Cortex of kidney (tissue), 1 donor: Measurements from ENCODE around the gene CDC42SE1.
A peak's percentile ranks its signal among the peaks of the same experiment; 100 is the strongest.

Experiments
- DNase-seq: peaks from one replicate; lab custom pipeline; 2025; lab: John Stamatoyannopoulos, UW

Gene CDC42SE1

DNA sequence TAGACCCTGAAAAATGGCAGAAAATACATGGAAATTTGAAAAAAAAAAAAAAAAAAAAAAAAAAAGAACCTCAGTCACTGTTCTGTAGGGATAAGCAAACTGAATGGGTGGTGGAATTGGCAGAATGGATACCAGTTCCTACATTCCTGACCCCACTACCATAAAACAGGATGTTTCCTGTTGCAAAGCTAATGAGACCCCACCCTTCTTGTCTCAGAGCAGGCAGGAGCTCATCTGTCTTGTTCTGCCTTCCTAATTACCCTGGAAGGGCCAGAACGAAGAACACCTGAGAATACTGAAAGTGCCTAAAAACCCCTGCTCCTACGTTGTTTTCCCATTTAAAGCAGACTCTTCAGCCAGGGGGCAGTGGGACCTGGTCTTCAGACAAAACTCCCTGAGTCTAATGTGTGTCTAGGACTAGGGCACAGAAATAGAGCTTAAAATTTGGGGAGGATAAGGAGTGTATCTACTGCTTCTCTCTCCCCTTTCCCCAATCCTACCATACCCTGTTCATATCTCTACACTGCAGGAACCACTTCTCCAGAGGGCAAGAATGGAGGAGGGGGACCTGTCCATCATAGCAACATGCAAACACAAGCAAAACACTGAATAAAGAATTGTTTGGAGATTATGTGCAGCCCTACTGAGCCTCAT, 7.9 kb downstream of the CDC42SE1 start:
- DNase-seq: no peak

DNA sequence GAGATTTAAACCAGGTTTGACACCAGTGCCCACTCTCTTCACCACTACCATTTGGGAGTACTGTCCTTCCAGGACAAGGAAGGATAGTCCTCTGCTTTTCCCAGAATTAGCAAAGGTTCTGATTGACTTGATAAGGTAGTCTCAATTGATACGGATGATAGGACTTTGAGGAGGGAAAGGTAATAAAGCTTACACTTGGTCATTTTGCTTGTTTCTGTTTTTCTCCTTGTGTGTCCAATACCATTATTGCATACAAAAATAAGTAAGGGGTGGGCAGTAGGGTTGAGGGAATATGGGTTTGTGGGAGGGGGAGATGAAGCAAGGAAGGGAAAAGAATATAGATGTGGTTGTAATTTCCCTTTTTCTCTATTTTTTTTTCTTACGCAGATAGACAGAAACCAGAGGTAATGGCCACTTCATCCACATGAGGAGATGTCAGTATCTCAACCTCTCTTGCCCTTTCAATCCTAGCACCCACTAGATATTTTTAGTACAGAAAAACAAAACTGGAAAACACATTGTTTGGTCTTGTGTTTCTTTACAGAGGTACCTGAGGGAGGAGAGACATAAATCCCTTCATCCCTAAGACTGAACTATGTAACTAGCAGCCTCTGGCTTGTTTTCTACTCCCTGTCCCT, 9.3 kb downstream of the CDC42SE1 start:
- no peak for DNase-seq

DNA sequence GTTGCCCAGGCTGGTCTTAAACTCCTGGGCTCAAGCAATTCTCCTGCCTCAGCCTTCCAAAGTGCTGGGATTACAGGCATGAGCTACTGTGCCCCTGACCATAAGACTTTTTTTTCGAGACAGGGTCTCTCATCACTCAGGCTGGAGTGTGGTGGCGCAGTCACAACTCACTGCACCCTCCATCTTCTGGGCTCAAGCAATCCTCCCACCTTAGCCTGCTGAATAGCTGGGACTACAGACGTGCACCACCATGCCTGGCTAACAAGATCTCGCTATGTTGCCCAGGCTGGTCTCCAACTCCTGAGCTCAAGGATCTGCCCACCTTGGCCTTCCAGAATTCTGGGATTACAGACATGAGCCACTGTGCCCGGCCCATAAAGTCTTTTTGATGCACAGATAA, 10.0 kb downstream of the CDC42SE1 start:
- no peak for DNase-seq

DNA sequence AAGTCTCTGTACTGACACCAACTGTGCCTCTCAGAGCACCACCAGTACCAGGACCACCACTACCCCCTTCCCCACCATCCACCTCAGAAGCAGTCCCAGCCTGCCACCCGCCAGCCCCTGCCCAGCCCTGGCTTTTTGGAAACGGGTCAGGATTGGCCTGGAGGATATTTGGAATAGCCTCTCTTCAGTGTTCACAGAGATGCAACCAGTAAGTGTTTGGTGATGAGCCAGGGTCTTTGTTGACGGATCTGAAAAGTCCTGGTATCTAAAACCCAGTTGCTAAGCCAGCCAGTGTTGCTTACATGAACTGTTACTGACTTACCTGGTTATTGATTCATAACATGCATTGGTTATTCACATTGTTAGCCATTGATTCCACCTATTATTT, 10.8 kb downstream of the CDC42SE1 start:
- DNase-seq: no peak

DNA sequence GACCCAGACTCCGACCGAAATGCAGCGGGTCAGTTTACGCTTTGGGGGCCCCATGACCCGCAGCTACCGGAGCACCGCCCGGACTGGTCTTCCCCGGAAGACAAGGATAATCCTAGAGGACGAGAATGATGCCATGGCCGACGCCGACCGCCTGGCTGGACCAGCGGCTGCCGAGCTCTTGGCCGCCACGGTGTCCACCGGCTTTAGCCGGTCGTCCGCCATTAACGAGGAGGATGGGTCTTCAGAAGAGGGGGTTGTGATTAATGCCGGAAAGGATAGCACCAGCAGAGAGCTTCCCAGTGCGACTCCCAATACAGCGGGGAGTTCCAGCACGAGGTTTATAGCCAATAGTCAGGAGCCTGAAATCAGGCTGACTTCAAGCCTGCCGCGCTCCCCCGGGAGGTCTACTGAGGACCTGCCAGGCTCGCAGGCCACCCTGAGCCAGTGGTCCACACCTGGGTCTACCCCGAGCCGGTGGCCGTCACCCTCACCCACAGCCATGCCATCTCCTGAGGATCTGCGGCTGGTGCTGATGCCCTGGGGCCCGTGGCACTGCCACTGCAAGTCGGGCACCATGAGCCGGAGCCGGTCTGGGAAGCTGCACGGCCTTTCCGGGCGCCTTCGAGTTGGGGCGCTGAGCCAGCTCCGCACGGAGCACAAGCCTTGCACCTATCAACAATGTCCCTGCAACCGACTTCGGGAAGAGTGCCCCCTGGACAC, 11.3 kb downstream of the CDC42SE1 start:
- DNase-seq: no peak

DNA sequence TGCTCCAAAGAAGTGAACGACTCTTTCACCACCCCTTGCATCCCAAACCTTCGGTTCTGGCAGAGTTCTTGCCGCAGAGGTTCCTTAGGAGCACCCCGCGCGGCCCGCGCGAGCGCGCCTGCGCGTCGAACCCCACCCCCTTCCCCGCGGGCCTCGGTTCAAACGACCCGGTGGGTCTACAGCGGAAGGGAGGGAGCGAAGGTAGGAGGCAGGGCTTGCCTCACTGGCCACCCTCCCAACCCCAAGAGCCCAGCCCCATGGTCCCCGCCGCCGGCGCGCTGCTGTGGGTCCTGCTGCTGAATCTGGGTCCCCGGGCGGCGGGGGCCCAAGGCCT, 11.9 kb downstream of the CDC42SE1 start, which contains the start of gene C1orf56:
Gene C1orf56 (plus strand): TSS at position 161 of the 334 bp plus-strand sequence. CDS start 97 bp downstream, at position 258.
- DNase-seq: peak; percentile 28

DNA sequence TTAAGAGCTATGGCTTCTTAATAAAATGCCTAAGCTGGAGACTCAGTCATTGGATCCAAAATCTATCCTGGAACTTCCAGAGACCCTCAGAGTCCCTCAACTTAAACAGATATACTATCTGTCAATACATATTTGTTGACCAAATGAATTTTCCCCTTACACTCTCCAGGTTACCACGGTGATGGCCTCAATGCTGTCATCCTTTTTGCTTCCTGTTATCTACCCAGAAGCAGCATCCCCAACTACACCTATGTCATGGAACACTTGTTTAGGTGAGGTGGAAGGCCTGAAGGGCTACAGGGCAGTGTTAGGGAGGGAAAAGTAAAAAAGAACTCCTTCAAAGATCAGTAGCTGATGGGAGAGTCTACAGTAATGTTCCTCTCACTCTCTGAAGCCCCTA, 16.3 kb downstream of the CDC42SE1 start:
- DNase-seq: no peak

DNA sequence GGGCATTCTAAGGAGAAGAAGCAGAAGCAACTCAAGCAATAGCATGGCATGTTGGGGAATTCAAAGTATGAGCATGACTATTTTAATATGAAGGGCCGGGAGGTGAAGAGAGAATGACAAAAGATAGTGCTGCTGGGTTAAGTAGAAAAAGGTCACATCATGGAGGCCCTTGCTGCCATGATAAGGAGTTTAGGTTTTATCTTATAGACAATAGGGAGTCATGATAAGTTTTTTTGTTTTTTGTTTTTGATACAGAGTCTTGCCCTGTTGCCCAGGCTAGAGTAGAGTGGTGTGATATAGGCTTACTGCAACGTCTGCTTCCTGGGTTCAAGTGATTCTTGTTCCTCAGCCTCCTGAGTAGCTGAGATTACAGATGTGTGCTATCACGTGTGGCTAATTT, 19.9 kb downstream of the CDC42SE1 start:
- DNase-seq: no peak

DNA sequence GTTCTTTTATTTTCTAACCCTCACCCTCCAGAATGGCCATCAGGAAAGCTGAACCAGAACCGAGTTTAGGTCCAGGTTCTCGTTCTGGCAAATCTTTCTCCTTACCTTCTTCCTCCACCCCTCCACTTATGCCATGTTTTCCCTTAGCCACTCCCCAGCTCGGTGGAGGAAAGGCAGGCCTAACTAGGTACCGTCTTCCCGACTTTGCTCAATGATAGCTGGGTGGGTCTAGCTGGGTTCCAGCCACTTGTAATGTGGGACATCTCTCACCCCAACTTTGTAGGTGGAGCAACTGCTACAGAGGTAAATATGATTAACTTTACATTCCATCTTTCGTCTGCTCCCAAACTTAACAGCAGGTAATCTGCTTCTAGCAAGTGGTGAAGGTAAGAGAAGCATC, 22.4 kb downstream of the CDC42SE1 start:
- DNase-seq: no peak

DNA sequence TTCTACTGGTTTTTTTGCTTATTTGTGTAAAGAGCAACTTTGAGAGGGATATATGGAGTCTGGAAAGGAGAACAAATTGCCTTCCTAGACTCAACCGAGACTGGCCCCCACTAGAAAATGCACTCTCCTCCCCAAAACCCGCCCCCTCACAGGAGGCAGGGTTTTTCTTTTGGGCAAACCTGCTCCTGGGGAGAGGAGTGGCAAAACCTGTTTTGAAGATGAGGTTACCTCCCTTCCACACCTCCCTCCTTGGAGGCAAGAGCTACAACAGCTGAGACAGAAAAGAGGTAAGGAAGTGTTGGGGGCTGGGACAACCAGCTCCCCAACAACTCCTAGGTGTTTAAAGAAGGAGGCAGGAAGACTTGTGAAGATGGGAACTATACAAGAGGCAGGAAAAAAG, 23.1 kb downstream of the CDC42SE1 start, which contains the start of gene BNIPL:
Gene BNIPL (plus strand): TSS at position 231 of the 400 bp plus-strand sequence. CDS start 140 bp downstream, at position 371.
- no peak for DNase-seq

DNA sequence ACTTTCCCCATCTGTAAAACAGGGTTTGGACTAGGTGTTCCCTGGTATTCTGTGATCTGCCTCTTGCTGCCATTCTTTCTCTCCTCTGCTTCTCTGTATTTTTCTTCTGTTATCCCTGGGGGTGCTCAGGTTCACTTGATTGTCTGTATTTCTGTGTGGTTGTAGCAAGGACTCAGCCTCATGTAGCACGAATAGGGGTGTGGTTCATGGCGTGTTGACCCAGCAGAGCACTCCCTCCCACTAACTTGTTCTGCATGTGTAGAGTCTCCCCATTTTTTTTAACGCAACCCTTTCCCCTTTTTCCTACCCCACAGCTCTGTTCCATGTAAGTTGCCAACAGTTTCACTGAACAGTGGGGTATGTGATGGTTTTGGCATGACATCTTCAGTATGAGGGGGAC, 24.3 kb downstream of the CDC42SE1 start:
- no peak for DNase-seq

DNA sequence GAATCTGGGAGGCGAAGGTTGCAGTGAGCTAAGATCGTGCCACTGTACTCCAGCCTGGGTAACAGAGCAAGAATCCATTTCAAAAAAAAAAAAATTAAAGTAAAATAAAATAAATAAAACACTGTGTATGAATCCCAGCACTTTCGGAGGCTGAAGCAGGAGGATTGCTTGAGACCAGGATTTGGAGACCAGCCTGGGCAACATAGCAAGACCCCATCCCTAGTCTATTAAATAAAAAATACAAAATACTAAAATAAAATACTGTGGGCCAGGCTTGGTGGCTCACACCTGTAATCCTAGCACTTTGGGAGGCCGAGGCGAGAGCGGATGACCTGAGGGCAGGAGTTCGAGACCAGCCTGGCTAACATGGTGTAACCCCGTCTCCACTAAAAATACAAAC, 27.3 kb downstream of the CDC42SE1 start:
- DNase-seq: no peak

DNA sequence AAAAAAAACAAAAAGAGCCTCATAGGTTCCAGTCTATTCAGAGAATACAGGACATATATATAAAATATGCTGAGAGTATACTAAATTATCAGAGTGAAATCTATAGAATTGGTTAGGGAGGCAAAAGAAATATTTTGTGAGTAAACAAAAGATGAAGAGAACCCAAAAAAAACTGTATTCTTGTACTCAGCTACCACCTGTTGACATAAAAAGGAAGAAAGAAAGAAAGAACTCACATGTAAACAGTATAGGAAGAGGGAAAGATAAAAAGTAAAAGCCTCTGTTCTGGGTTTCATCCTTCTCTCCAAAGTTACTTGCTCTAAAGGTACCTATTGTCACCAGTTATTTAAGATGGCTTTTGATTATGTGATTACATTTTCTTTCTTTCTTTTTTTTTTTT, 33.0 kb downstream of the CDC42SE1 start:
- DNase-seq: no peak

DNA sequence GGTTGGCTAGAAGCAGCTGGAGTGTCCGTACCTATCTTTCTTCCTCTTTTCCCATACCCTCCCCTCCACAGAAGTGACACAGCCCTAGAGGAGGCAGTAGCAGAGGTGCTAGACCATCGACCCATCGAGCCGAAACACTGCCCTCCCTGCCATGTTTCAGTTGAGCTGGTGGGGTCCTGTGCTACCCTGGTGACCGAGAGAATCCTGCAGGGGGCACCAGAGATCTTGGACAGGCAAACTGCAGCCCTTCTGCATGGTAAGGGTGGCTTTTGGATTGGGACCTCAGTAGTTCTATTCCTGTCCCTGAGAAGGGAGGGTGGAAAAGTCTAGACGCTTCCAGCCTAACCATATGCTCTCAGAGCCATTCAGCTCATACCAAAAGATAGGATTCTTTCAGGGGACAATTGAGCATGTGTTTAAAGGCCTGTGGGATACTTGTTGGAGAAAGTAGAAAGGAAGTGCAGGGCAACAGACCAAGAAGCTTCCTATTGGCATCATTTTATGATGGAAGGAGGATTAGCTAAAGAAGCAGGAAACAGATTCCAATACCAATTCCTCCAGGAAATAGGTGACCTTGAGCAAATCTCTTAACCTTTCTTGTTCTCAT, 34.8 kb downstream of the CDC42SE1 start:
- DNase-seq: no peak

DNA sequence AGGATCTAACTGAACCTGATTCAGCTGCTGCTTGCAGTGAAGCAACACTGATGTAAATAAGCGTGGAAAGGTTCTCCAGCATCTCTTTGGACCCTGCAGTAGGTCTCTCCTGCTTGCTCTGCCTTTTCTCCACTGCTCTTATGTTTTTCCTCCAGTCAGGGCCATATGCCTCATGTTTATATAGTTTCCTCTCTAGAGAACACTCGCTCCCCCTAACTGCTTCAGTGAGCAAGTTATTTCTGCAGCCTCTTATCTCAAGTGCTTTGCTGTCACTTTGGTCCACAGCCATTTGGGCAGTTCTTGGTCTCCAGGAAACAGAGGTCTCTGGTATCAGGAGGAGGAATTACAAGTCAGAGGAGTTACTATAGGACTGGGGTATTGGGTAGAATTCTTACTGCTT, 45.9 kb downstream of the CDC42SE1 start:
- DNase-seq: no peak

DNA sequence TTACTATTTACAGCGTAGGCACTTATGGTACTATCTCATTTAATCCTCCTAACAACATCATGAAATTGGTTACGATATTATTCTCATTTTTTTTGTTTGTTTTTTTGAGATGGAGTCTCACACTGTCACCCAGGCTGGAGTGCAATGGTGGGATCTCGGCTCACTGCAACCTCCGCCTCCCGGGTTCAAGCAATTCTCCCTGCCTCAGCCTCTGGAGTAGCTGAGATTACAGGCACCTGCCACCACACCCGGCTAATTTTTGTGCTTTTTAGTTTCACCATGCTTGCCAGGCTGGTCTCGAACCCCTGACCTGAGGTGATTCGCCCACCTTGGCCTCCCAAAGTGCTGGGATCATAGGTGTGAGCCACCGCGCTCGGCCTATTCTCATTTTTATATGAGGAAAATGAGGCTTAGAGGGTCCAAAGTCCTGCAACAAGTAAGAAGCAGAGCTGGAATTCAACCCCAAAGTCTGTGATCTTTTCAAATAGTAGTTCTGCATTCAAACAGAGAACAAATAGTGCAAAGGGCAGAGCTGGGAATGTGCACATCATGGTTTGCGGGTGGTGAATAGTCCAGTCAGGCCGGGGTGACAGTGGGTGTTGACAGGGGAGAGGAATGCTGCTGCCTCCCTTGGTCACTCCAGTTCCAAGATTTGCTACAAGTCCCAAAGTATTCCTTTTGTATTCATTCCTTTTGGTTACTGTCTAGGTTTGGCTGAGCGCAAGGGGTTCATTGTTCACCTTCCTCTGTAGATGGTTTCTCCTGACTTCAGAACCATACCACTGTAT, 46.5 kb downstream of the CDC42SE1 start:
- no peak for DNase-seq

DNA sequence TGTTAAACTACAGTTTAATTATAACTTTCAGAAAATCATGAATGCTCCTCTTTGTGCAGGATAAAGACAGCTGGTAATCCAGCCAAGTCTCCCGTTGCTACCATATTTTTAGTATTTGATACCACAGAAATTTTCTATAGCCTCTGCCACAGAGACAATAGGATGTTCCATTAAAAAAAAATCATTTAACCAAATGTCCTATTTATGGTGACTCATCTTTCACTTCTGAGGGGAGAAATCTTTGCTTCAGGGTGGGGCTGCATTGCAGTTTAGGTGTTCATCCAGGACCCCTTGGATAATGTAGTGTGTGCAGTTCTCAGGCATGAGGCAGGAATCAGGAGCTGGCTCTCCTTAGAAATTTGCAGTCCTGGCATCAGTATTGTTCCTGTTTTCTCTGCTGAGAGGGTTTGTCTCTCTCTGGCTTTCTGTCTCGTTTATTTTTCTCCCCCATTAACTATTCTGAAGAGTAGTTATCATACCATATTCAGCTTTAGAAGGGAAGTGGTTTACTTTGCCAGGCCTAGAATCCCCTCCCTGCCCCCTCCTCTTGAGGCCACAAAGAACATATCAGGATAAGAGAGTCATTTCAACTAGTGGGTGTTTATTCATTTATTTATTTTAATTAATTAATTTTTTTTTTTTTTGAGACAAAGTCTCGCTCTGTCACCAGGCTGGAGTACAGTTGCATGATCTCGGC, 48.1 kb downstream of the CDC42SE1 start:
- no peak for DNase-seq

DNA sequence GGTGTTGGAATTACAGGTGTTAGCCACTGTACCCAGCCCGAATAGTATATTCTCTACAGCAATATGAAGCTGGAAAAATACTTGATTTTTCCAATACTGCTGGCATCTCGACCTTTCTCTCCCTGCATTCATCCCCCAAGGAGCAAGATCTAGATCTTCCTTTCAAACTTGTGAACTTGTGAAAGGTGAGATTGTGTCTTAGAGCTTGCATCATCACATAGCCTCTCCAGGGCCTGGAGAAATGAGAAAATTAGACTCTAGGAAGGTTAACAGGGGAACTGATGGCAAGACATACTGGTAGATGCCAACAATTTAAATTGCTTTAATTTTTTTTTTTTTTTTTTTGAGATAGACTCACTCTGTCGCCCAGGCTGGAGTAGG, 49.1 kb downstream of the CDC42SE1 start:
- no peak for DNase-seq

DNA sequence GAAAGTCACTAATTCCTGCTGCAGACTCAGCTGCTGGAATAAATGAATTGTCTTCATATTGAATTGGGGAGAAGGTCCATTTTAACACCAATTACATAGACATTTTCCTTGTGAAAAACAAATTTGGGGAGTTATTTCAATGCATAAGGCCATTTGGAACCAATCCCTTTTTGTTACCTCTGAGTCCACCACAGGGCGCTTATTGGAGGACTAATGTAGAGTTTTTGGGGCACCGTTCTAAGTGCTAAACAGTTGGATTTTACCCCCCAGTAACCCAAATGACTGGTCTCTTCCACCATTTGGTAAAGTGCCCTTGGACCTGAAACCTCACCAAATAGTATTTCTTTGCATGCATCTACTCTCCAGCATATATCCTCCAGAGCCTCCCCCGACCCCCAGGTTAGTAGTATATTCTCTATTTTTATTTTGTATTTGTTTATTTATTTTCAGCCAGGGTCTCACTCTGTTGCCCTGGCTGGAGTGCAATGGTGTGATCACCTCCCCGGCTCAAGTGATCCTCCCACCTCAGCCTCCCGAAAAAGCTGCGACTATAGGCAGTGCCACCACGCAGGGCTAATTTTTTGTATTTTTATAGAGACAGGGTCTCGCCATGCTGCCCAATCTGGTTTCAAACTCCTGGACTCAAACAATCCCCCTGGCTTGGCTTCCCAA, 49.6 kb downstream of the CDC42SE1 start:
- DNase-seq: no peak

DNA sequence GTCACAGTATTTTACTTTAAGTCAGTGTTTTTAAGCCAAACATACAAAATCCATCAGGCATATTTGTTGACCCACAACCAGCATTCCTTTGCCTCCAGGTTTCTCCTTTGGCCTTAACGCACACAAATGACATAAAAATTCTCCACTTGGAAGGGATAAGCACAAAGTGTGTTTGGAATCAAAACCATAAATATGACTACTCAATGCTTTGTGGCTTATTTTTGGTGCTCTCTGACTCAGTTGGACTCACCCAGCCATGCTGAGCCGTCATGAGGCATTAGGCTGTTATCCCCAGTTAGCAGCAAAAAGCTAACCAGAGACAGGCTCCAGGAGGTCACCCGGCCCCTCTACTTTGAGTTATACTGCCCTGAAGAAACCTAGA, 50.2 kb downstream of the CDC42SE1 start:
- no peak for DNase-seq
